ENCODE measurements around the gene SHLD1. TPM values are rescaled to one million over a fixed set of nuclear protein-coding genes. Genes with fewer than 3 reads are reported as not detected.

SHLD1 gene
- total RNA-seq, 1 experiment from 2014 or later: 2.4 TPM

DNA sequence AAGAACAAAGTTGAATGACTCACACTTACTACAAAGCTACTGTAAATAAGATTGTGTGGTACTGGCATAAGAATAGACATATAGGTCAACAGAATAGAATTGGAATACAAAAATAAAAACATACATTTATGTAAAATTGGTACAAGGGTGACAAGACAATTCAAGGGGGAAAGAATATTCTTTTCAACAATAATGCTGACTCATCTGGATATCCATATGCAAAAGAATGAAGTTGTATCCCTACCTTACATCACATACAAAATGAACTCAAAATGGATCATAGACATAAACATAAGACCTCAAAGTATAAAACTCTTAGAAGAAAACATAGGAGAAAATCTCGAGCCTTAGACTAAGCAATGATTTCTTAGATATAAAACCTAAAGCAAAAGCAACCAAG, 149.2 kb downstream of the SHLD1 start:
- Histone ChIP-seq H3K4me3 (replicated peaks in 1 of 2; ENCODE audit: low read depth in 1 of 2, low read length in 2 of 2) (no peak overlapping the region), H3K4me1 (ENCODE audit: control insufficient read depth in 1 of 2, insufficient read depth in 2 of 2, low read length in 2 of 2) (no peaks in the 10 kb centered on the region), H3K79me2 (ENCODE audit: insufficient read depth, low read length) (no peaks in the 10 kb centered on the region), H3K27ac (ENCODE audit: low read depth, low read length) (no peak overlapping the region), H3K36me3 (ENCODE audit: control insufficient read depth in 1 of 2, insufficient read depth in 2 of 2, low read length in 2 of 2) (no peaks in the 10 kb centered on the region), H3K9ac (ENCODE audit: low read length) (no peak overlapping the region), H3K9me3 (ENCODE audit: control insufficient read depth in 1 of 2, insufficient read depth in 1 of 2, low read depth in 1 of 2, low read length in 2 of 2) (no peaks in the 10 kb centered on the region), H3K27me3 (ENCODE audit: insufficient read depth, low read length) (peaks cover 57% of the 10 kb centered on the region), H2AFZ (ENCODE audit: low read depth, low read length, poor library complexity, severe bottlenecking) (no peak overlapping the region), H3K4me2 (ENCODE audit: low read length) (no peak overlapping the region), H3K9me2 (ENCODE audit: insufficient read depth) (no peaks in the 10 kb centered on the region), H4K20me1 (ENCODE audit: insufficient read depth) (no peaks in the 10 kb centered on the region)
- no TSS peak for BruUV-seq (replicated peaks)
- POLR2A ChIA-PET: no interaction called here
- RAD21 ChIA-PET (ENCODE audit: low non-redundant PET in 1 of 2, low total read pairs in 2 of 2, uncharacterized antibody in 2 of 2, unreplicated experiment in 2 of 2): no interaction called here
- ATAC-seq (no peak), DNase-seq (ENCODE audit: low read depth, low spot score) (no peak)
- no peak for TF ChIP-seq YY1 (IDR thresholded peaks at IDR 0.05; ENCODE audit: extremely low read depth, insufficient replicate concordance, low read depth, low read length)
- no peak for TF ChIP-seq SRF (IDR thresholded peaks at IDR 0.05; ENCODE audit: low read depth)
- TF ChIP-seq ELF1 (IDR thresholded peaks at IDR 0.05; ENCODE audit: borderline replicate concordance, low read depth): no peak
- TF ChIP-seq, protein P1, sequence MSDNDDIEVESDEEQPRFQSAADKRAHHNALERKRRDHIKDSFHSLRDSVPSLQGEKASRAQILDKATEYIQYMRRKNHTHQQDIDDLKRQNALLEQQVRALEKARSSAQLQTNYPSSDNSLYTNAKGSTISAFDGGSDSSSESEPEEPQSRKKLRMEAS (IDR thresholded peaks at IDR 0.05): no peak
- no peak for TF ChIP-seq POLR2AphosphoS5 (IDR thresholded peaks at IDR 0.05; ENCODE audit: low read depth, low read length)
- TF ChIP-seq, protein P2, sequence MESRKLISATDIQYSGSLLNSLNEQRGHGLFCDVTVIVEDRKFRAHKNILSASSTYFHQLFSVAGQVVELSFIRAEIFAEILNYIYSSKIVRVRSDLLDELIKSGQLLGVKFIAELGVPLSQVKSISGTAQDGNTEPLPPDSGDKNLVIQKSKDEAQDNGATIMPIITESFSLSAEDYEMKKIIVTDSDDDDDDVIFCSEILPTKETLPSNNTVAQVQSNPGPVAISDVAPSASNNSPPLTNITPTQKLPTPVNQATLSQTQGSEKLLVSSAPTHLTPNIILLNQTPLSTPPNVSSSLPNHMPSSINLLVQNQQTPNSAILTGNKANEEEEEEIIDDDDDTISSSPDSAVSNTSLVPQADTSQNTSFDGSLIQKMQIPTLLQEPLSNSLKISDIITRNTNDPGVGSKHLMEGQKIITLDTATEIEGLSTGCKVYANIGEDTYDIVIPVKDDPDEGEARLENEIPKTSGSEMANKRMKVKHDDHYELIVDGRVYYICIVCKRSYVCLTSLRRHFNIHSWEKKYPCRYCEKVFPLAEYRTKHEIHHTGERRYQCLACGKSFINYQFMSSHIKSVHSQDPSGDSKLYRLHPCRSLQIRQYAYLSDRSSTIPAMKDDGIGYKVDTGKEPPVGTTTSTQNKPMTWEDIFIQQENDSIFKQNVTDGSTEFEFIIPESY (IDR thresholded peaks at IDR 0.05; ENCODE audit: extremely low read depth, insufficient replicate concordance, low read length): no peak
- TF ChIP-seq RAD21 (IDR thresholded peaks at IDR 0.05; ENCODE audit: low read depth): no peak
- TF ChIP-seq, protein P3, sequence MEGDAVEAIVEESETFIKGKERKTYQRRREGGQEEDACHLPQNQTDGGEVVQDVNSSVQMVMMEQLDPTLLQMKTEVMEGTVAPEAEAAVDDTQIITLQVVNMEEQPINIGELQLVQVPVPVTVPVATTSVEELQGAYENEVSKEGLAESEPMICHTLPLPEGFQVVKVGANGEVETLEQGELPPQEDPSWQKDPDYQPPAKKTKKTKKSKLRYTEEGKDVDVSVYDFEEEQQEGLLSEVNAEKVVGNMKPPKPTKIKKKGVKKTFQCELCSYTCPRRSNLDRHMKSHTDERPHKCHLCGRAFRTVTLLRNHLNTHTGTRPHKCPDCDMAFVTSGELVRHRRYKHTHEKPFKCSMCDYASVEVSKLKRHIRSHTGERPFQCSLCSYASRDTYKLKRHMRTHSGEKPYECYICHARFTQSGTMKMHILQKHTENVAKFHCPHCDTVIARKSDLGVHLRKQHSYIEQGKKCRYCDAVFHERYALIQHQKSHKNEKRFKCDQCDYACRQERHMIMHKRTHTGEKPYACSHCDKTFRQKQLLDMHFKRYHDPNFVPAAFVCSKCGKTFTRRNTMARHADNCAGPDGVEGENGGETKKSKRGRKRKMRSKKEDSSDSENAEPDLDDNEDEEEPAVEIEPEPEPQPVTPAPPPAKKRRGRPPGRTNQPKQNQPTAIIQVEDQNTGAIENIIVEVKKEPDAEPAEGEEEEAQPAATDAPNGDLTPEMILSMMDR (IDR thresholded peaks at IDR 0.05 in 2 of 3, conservative IDR thresholded peaks at IDR 0.05 in 1 of 3; ENCODE audit: borderline replicate concordance in 1 of 3, insufficient read depth in 1 of 3, low read depth in 2 of 3, low read length in 2 of 3): no peak
- TF ChIP-seq, protein P4, sequence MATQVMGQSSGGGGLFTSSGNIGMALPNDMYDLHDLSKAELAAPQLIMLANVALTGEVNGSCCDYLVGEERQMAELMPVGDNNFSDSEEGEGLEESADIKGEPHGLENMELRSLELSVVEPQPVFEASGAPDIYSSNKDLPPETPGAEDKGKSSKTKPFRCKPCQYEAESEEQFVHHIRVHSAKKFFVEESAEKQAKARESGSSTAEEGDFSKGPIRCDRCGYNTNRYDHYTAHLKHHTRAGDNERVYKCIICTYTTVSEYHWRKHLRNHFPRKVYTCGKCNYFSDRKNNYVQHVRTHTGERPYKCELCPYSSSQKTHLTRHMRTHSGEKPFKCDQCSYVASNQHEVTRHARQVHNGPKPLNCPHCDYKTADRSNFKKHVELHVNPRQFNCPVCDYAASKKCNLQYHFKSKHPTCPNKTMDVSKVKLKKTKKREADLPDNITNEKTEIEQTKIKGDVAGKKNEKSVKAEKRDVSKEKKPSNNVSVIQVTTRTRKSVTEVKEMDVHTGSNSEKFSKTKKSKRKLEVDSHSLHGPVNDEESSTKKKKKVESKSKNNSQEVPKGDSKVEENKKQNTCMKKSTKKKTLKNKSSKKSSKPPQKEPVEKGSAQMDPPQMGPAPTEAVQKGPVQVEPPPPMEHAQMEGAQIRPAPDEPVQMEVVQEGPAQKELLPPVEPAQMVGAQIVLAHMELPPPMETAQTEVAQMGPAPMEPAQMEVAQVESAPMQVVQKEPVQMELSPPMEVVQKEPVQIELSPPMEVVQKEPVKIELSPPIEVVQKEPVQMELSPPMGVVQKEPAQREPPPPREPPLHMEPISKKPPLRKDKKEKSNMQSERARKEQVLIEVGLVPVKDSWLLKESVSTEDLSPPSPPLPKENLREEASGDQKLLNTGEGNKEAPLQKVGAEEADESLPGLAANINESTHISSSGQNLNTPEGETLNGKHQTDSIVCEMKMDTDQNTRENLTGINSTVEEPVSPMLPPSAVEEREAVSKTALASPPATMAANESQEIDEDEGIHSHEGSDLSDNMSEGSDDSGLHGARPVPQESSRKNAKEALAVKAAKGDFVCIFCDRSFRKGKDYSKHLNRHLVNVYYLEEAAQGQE (IDR thresholded peaks at IDR 0.05; ENCODE audit: low read depth): no peak
- CTCF ChIA-PET: no interaction called here
- intact Hi-C loops (cut with micrococcal nuclease): no loop called here

All from HCT116 (cell line).